NCI-H2171 (cell line): Measurements from ENCODE around the gene KRTAP1-5.
"Not testable (repeated sequence)": the region's sequence is repeated elsewhere in the genome, so short reads cannot be mapped to it uniquely, and the experiment has no call there.

Source experiments
- DNase-seq: peaks from one replicate; lab custom pipeline; 2025; lab: John Stamatoyannopoulos, UW

The KRTAP1-5 gene

DNA sequence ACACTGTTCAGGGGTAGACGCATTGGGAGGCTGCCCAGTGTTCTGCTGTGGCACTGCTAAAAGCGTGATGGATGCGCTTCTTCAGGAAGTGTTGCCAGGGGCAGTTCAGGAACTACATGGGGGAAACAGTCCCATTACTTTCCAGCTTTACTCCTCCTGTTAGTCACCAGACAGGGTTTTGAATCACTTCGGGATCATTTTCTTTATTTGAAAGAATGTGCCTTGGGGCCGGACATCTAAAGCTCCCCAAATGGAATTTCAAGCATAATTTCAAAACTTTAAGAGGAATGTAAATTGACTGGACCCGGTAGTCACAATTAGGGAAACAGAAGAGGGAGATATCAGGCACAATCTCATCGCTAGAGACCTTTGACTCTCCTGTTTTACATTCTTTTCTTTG, 21.4 kb upstream of the KRTAP1-5 start:
- no peak for DNase-seq

DNA sequence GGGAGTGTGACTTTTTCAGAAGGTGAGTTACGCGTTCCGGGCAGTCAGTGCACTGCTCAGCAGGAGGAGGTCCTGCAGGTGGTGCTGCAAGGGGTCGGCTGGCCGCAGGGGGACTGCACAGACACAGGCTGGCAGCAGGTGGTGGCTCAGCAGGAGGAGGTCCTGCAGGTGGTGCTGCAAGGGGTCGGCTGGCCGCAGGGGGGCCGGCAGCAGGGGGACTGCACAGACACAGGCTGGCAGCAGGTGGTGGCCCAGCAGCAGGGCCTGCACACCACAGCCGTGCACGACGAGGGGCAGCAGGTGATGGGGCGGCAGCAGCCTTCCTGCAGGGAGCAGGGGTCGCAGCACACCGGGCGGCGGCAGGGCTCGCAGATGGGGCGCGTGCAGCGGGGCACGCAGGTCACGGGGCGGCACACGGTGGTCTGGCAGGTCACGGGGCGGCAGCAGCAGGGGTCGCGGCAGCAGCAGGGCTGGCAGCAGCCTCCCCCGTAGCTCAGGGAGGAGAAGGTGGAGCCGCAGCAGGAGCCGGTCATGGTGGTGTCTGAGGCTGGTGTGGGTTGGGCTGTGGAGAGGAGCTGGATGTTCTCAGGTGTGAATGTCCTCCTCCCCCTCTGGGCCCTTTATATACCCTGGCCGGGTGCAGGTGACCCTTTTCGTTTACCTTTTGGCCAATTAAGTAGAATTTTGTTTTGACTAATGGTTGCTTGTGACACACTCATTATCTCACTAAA, 19.9 kb upstream of the KRTAP1-5 start, which contains the start of gene KRTAP2-1:
TSS of gene KRTAP2-1 (minus strand) at position 582 of the 731 bp plus-strand sequence. CDS start at position 533, 49 bp downstream.
- DNase-seq, result not testable (repeated sequence)

DNA sequence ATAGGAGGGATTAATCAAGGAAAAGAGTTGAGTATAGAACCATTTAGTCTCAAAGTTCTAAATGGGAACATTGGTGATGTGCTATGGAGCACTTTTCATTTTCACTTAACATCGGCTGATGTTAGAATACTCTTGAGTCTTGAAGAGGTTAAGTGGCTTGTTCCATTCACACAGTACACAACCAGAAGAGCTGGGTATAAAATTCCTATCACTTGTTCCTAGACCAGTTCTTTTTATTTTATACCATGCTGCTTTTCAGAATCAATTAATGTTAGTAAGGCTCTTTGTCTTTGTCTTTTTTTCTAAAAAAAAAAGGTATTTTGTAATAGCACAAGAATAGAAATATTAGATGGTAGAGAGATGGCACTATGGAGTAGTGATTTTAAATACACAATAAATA, 15.9 kb upstream of the KRTAP1-5 start:
- DNase-seq, result no peak

DNA sequence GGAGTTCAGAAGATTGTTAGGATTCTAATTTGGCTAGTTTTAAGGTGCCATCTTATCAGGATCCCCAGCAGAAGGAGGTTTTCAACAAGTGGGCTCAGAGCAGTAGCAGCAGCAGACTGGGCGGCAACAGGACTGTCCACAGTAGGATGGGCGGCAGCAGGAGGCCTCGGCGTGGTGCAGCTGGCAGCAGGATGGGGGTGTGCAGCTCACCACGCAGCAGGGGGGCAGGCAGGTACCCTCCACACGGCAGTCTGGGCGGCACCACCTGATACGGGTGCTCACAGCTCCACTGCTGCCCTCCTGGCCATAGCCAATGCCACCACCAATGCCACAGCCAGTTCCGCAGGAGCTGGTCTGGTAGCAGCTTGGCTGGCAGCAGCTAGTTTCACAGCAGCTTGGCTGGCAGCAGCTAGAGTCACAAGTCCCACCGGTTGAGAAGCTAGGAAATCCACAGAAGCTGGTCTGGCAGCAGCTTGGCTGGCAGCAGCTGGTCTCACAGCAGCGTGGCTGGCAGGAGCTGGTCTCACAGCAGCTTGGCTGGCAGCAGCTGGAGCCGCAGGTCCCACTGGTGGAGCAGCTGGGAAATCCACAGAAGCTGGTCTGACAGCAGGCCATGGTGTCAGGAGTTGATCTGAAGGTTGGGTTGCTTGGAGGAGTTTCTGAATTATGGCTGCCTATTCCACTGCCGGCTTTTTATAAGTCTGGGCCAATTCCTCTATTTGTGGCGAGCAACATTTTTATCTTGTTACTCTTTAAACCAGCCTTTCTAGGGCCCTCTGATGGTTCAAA, 14.0 kb upstream of the KRTAP1-5 start, which contains the start of gene KRTAP1-1:
TSS of gene KRTAP1-1 (minus strand) at position 668 of the 789 bp plus-strand sequence. CDS start at position 615, 53 bp downstream.
- not testable (repeated sequence) for DNase-seq

DNA sequence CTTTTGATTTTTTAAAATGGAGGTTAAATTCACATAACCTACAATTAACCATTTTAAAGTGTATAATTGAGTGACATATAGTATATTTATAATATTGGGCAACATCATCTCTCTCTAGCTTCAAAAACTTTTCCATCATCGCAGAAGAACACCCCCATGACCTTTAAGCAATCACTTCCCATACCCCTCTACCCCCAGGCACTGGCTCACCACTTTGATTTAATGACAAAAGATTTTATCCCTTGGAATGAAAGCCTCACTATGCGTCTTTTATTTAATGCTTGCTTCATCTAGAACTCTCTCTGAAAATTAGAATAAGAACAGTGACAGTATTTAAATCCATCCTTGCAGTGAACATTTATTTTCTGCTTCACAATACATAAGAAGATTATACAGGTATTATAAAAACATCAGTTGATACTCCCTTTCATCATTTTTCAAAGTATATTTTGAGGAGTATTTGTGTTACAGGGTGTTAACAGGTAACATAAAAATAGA, 10.9 kb upstream of the KRTAP1-5 start:
- no peak for DNase-seq

DNA sequence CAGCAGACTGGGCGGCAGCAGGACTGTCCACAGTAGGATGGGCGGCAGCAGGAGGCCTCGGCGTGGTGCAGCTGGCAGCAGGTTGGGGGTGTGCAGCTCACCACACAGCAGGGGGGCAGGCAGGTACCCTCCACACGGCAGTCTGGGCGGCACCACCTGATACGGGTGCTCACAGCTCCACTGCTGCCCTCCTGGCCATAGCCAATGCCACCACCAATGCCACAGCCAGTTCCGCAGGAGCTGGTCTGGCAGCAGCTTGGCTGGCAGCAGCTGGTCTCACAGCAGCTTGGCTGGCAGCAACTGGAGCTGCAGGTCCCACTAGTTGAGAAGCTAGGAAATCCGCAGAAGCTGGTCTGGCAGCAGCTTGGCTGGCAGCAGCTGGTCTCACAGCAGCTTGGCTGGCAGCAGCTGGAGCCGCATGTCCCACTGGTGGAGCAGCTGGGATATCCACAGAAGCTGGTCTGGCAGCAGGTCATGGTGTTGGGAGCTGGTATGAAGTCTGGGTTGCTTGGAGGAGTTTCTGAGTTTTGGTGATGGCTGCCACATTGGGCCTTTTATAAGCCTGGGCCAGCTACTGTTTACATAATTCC, 7.4 kb upstream of the KRTAP1-5 start, which contains the start of gene KRTAP1-3:
TSS of gene KRTAP1-3 (minus strand) at position 529 of the 590 bp plus-strand sequence. CDS start at position 476, 53 bp downstream.
- DNase-seq, result not testable (repeated sequence)

DNA sequence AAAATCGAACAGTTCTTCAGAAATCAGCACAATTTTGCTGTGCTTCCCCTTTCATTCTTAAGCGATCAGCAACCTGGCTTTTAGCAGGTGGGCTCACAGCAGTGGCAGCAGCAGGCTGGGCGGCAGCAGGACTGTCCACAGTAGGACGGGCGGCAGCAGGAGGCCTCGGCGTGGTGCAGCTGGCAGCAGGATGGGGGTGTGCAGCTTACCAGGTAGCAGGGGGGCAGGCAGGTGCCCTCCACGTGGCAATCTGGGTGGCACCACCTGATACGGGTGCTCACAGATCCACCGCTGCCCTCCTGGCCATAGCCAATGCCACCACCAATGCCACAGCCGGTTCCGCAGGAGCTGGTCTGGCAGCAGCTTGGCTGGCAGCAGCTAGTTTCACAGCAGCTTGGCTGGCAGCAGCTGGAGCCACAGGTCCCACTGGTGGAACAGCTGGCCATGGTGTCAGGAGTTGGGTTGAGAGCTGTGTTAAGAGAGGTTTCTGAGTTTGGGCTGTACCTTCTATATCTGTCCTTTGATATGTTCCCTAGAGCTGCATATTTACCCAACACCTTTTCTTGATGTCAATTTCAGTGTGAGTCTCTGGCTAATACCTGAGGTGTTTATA, 2.7 kb upstream of the KRTAP1-5 start, which contains the start of gene KRTAP1-4:
TSS of gene KRTAP1-4 (minus strand) at position 563 of the 613 bp plus-strand sequence. CDS start at position 446, 117 bp downstream.
- DNase-seq, result no peak

DNA sequence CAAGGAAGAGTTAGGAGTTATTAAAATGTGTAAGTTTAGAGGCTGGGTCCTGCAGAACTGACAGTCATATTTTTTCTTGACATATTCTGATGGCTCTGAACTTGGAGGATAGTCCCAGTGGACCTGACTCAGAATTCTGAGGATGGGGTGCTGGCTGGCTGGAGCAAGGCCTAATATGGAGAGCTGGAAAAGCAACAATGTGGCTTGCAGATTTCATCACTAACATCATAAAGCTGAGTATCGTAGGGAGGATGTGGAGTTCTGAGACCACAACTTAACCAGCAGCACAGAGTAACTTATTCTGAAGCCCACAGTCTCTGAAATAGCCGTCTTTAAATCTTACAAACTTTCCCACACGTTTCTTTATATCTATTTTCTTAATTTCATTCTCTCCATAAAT, 2.3 kb downstream of the KRTAP1-5 start:
- no peak for DNase-seq

DNA sequence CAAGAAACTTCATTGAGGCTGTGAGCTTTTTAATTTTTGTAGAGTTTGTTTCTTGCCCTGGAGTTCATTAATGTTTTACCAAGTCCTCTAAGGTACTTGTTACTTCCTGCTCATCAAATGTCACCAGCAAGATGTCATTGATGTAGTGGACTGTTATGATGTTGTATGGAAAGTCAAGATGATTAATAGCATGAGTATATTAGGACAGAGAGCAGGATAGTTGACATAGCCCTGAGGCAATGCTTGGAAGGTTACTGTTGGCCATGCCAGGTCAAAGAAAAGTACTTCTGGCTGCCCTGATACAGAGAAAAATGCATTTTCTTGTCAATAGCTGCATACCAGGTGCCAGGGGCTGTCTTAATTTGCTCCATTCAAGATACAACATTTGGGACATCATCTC, 6.7 kb downstream of the KRTAP1-5 start:
- DNase-seq, result no peak

DNA sequence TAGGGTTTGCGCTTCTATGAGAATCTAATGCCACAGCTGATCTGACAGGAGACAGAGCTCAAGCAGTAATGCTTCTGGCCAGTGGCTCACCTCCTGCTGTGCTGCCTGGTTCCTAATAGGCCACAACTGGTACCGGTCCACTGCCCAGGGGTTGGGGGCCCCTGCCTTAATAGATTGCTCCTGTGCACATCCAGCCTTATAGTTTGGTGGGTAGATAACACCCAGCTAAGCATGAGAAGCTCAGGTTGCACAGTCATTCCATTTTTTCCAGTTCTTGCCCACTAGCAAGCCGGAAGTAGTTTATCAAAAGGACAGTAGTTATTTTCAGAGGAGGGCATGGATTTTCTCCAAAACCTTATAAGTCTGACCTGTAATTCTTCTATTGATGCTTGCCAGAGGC, 7.6 kb downstream of the KRTAP1-5 start:
- DNase-seq, result no peak

DNA sequence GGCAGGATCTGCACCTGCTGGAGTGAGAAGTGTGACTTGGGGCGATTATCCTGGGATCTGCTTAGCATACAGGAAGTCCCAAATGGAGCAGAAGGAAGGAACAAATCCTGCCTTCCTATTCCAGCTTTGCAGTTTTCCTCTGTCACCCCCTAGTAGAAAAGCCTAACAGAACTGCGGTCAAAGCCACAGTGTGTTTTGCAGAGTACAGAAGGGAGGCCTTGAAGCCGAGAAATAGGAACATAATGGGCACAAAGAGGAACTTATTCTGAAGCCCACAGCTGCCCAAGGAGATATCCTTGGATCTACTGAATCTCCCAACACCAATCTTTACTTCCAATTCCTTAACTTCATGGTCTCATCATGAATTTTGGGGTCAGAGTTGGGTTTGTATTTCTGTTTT, 8.5 kb downstream of the KRTAP1-5 start:
- DNase-seq, result no peak

DNA sequence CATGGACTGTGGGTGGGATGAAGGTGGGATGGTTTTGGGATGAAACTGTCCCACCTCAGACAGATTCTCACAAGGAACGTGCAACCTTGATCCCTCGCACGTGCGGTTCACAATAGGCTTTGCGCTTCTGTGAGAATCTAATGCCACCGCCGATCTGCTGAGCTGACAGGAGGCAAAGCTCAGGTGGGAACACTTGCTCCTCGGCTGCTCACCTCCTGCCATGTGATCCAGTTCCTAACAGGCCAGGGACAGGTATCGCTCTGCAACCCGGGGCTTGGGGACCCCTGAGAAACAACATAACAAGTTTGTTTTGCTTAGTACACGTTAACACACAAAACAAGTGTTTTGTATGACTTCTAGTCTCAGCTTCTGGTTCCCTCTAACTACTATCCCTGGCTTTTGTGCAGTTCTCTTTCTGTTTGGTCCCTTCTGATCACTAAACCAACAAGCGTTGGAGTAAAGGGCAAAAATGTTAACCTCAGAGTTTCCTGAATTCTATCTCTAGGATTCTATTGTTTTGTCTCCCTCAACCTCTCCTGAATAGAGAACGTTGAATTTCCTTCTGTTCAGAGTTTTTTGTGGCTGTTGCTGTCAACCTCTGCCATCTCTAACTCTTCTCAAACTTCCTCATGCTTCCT, 10.3 kb downstream of the KRTAP1-5 start:
- no peak for DNase-seq

DNA sequence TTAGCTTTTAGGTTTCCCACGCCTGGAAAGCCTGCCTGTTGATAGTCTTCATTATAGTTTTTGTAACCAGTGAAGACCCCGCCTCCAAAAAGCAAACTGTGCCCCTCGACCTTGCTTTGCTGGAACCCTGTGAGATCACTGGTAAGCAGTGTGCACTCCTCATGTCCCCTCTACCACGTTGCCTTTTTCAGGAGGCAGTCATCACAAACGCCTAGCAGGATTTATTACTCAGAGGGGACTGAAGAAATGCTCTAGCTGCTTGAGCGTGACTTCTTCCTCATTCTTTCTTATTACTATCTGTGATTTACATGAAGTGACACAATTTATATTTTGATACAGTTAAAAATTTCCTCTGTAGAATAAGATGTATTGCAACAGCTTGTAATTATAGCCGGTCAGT, 11.6 kb downstream of the KRTAP1-5 start:
- no peak for DNase-seq

DNA sequence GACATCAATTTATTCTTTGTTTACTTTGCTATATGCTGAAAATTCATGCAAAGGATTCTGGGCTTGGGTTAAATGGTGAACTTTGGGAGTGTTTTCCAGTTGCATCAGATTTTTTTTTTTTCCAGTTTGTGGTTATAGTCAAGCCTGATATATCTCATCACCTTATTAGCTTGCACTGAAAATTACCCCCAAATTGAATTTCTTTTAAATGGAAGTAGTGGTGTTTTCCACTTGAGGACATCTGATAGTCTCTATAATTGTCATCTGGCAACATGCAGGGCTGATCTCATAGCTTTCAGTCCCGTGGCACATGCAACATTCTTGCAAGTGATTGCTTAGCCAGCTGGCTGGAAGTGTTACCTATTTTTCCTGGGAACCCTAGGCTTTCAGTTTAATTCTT, 13.4 kb downstream of the KRTAP1-5 start:
- no peak for DNase-seq

DNA sequence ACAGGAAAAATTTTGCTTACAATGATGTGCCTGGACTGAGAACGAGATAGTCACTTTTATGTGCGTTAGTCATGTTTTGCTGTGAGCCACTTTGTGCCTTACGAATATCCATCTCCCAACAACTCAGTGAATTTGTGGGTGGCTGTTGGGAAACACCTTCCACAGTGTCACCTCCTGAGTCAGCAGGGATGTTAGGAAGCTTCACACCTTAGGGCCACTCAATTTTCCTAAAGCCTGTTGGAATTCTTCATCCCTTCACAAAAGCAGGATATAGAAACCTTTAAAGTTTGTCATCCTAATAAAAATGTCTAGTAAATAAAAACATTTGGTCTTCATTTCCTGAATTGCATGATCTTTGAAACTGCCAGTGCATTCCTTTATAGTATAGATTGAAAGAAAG, 13.8 kb downstream of the KRTAP1-5 start:
- no peak for DNase-seq

DNA sequence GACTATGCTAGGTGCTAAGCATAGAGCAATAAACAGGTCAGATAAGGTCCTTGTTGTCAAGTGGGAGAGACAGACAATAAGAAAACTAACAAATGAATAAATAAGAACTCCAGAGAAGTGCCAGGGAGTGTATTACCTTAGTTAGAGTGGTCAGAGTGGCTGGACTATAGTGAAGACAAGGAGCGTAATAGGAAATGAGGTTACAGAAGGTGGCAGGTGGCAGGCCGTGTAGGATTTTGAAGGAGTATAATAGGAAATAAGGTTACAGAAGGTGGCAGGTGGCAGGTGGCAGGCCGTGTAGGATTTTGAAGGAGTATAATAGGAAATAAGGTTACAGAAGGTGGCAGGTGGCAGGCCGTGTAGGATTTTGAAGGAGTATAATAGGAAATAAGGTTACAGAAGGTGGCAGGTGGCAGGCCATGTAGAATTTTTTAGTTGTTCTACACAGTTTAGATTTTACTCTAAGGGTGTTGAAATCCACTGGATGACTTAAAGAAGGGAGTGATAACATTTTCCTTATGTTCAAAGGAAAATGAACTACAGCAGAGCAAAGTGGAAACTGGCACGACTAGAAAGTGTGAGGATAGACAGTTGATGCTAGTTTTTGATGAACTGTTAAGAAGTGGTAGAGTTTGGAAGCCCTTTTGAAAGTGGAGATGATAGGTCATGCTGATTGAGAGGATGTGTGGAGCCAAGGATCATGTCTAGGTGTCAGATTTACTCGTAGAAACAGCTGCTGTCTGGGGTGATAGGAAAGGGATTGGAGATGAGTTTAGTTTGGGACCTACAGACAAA, 14.5 kb downstream of the KRTAP1-5 start:
- DNase-seq, result no peak

DNA sequence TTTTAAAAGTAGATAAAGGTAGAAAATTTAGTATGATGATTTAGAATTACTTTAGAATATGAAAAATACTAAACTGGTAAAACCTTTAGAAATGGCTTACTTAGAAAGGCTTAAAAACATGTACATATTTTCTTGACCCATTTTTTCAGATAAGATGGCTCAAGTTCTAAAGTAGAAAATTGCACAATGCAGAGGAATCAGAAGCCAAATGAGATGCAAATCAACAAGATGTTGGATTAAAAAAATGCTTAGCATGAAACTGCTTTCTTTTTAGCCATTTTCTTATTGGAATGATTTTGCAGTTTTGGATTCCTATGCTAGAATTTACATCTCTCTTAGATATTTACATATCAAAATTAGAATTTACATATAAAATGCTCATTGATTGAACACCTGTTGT, 16.6 kb downstream of the KRTAP1-5 start:
- DNase-seq, result no peak

DNA sequence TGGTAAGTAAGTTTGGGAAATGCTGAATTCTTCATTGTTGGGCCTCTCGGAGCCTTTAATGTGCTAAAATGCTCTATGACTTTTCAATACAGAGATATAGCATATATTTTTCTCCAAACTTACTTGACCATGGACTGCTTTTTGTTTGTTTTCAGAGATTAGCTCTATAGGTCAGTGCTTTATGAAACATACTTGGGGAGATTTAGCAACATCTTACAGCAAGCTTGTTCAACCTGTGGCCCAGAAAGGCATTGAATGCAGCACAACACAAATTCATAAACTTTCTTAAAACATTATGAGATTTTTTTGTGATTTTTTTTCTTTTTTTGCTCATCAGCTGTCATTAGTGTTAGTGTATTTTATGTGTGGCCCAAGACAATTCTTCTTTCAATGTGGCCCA, 17.1 kb downstream of the KRTAP1-5 start:
- no peak for DNase-seq

DNA sequence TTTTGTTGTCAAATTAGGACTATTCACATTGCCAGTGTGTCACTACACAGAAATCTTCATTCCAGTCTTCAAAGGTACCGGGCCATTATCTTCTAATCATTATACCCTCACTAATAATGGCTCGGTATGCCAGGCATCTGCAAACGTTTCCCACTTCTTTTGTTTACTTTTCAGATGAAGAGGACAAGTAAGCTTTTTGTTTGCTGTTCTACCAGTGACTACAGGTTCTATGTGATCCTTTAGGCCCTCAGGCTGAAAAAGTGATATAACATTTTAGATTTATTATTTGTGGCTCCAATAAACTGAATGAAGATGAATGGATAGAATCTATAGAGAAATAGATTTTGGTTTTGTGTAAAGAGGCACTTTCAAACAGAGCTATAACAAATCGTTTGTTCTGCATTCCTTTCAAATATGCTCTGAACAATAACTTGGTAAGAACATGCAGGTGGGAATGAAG, 17.7 kb downstream of the KRTAP1-5 start:
- DNase-seq, result no peak

DNA sequence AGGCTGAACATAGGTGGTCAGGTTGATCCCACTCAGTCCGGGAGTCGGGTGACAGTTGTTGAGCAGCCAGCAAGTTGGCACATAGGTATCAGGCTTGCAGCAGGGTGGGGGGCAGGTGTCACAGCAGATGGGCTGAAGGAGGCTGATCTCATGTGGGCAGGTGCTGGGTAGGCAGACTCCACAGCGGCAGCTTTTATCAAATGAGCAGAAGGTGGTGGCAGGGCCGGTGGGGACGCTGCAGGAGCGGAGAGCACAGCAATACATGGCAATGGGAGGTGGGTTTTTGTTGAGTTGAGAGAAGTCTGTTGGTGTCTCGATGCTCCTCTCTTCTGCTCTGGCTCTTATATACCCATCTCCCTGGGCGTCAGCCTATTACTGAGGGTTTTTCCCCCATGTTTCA, 18.2 kb downstream of the KRTAP1-5 start, which contains the start of gene KRTAP3-1:
TSS of gene KRTAP3-1 (minus strand) at position 318 of the 400 bp plus-strand sequence. CDS start at position 264, 54 bp downstream.
- DNase-seq, result peak; percentile 32
